ENCODE results near the gene OTOA. TPM values are rescaled to one million over a fixed set of nuclear protein-coding genes. Genes with fewer than 3 reads are reported as not detected.

Gene OTOA
- total RNA-seq, 1 donor from 2014 or later = 0.07 TPM

DNA sequence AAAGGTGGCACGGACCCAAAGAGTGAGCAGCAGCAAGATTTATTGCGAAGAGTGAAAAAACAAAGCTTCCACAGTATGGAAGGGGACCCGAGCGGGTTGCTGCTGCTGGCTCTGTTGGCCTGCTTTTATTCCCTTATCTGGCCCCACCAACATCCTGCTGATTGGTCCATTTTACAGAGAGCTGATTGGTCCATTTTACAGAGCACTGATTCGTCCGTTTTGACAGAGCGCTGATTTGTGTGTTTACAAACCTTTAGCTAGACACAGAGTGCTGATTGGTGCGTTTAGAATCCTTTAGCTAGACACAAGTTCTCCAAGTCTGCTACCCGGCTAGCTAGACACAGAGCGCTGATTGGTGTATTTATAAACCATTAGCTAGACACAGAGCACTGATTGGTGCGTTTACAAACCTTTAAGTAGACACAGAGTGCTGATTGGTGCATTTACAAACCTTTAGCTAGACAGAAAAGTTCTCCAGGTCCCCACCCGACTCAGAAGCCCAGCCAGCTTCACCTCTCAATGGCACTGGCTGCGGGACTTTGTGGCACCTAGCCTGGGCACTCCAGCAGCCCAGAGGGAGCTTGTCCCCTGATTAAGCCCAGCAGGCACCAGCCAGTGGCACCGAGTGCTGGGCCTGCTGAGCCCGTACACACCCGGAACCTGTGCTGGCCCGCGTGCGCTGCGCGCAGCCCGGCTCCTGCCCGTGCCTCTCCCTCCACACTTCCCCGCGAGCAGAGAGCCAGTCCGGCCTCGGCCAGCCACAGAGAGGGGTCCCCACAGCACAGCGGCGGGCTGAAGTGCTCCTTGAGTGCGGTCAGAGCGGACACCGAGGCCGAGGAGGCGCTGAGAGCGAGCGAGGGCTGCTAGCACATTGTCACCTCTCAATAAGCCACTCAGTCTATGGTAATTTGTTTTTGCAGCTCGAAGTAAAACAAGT lies 26.5 kb upstream of the OTOA start:
- DNase-seq (ENCODE audit: low spot score, unreplicated experiment) = no peak
- Mint-ChIP-seq H3K27ac (no peak overlapping the region), H3K4me1 (ENCODE audit: low read depth) (peaks cover 7% of the 10 kb centered on the region), H3K9me3 (ENCODE audit: low read depth) (peaks cover 6% of the 10 kb centered on the region), H3K27me3 (no peaks in the 10 kb centered on the region), H3K4me3 (ENCODE audit: low read depth) (no peak overlapping the region), H3K36me3 (ENCODE audit: insufficient read depth) (peaks cover 26% of the 10 kb centered on the region)
- TF ChIP-seq, protein P1, sequence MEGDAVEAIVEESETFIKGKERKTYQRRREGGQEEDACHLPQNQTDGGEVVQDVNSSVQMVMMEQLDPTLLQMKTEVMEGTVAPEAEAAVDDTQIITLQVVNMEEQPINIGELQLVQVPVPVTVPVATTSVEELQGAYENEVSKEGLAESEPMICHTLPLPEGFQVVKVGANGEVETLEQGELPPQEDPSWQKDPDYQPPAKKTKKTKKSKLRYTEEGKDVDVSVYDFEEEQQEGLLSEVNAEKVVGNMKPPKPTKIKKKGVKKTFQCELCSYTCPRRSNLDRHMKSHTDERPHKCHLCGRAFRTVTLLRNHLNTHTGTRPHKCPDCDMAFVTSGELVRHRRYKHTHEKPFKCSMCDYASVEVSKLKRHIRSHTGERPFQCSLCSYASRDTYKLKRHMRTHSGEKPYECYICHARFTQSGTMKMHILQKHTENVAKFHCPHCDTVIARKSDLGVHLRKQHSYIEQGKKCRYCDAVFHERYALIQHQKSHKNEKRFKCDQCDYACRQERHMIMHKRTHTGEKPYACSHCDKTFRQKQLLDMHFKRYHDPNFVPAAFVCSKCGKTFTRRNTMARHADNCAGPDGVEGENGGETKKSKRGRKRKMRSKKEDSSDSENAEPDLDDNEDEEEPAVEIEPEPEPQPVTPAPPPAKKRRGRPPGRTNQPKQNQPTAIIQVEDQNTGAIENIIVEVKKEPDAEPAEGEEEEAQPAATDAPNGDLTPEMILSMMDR (IDR thresholded peaks at IDR 0.05; ENCODE audit: unreplicated experiment) = no peak

DNA sequence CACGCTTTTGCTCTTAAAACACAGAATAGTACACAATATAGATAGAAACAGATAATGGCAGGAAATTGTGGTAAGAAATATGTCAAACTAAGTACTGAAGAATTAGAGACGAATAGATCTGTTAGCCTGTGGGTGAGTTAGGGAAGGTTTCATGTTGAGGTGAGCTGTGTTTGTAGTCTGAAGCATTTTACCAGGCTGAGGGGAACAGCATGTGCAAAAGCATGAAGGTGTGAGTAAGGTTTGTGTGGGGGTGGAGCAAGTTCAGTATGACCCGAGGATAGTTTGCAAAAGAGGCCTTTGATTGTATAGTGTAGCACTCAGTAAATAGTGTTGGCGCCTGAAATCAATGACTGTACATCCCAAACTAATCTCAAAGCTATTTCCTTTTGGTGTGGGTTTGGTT lies 25.2 kb upstream of the OTOA start:
- TF ChIP-seq, protein P1 (IDR thresholded peaks at IDR 0.05; ENCODE audit: unreplicated experiment) = no peak
- no peak for DNase-seq (ENCODE audit: low spot score, unreplicated experiment)
- peaks cover 7% of the 10 kb centered on the region for H3K4me1 Mint-ChIP-seq (ENCODE audit: low read depth)
- H3K9me3 Mint-ChIP-seq (ENCODE audit: low read depth) = peaks cover 6% of the 10 kb centered on the region
- H3K36me3 Mint-ChIP-seq (ENCODE audit: insufficient read depth) = peaks cover 24% of the 10 kb centered on the region
- no peaks in the 10 kb centered on the region for H3K27me3 Mint-ChIP-seq
- H3K27ac Mint-ChIP-seq = peak overlapping the region; percentile 22
- H3K4me3 Mint-ChIP-seq (ENCODE audit: low read depth) = no peak overlapping the region

GRCh38 chr16:21639493-21639892 lies 24.3 kb upstream of the OTOA start:
- Mint-ChIP-seq H3K27ac (no peak overlapping the region), H3K9me3 (ENCODE audit: low read depth) (peaks cover 6% of the 10 kb centered on the region), H3K4me3 (ENCODE audit: low read depth) (no peak overlapping the region), H3K4me1 (ENCODE audit: low read depth) (peaks cover 7% of the 10 kb centered on the region), H3K36me3 (ENCODE audit: insufficient read depth) (peaks cover 22% of the 10 kb centered on the region), H3K27me3 (no peaks in the 10 kb centered on the region)
- TF ChIP-seq, protein P1 (IDR thresholded peaks at IDR 0.05; ENCODE audit: unreplicated experiment) = no peak
- no peak for DNase-seq (ENCODE audit: low spot score, unreplicated experiment)

- no peak for DNase-seq (ENCODE audit: low spot score, unreplicated experiment)
- Mint-ChIP-seq H3K27ac (no peak overlapping the region), H3K27me3 (no peaks in the 10 kb centered on the region), H3K36me3 (ENCODE audit: insufficient read depth) (peaks cover 6% of the 10 kb centered on the region), H3K9me3 (ENCODE audit: low read depth) (no peaks in the 10 kb centered on the region), H3K4me3 (ENCODE audit: low read depth) (no peak overlapping the region), H3K4me1 (ENCODE audit: low read depth) (peaks cover 16% of the 10 kb centered on the region)
- TF ChIP-seq, protein P1 (IDR thresholded peaks at IDR 0.05; ENCODE audit: unreplicated experiment) = no peak
Measured at GRCh38 chr16:21641916-21642315, 21.9 kb upstream of the OTOA start.

DNA sequence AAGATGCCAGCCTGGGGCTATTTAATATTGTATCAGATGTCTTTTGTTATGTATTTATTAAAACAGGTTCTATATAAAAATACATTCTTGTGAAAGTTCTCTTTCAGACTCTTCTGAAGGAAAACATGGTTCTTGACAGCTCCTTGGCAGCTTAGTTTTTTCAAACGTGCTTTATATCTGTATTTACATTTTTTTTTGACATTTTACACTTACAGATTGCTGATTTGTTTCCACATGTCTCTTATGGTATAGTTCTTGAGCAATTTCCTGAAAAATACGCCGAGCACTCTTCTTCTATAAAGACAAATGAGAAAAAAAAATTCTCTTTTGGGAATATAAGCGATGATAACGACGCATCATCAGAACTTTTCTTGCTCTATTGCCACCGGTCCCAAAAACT lies 20.9 kb upstream of the OTOA start:
- Mint-ChIP-seq H3K27me3 (no peaks in the 10 kb centered on the region), H3K9me3 (ENCODE audit: low read depth) (no peaks in the 10 kb centered on the region), H3K4me3 (ENCODE audit: low read depth) (no peak overlapping the region), H3K4me1 (ENCODE audit: low read depth) (peaks cover 20% of the 10 kb centered on the region), H3K36me3 (ENCODE audit: insufficient read depth) (peaks cover 3% of the 10 kb centered on the region), H3K27ac (no peak overlapping the region)
- TF ChIP-seq, protein P1 (IDR thresholded peaks at IDR 0.05; ENCODE audit: unreplicated experiment) = no peak
- no peak for DNase-seq (ENCODE audit: low spot score, unreplicated experiment)

Measured in progenitor cell of endocrine pancreas (in vitro differentiated cells).